K562 (cell line): ENCODE results near the gene TBRG4. TPM values are rescaled to one million over a fixed set of nuclear protein-coding genes. Genes with fewer than 3 reads are reported as not detected.

Experiments
- ATAC-seq: fragments of 200-7000 bp; cut with Tn5 transposase; 3 replicates; pipeline ENCODE4 v1.9.1; 2020; ENCODE audit warnings: moderate library complexity
- BruUV-seq: library from RNA; stranded (reverse); fragments of 400-500 nt; replicated peaks from 2 replicates; lab custom pipeline; 2021; lab: Mats Ljungman, UMichigan
- CTCF ChIA-PET: fragments of 300-600 bp; formaldehyde crosslinking; extraction: SDS; loops from one replicate; lab custom pipeline; 2021; ENCODE audit warnings: low intra/inter-chr PET ratio; lab: Yijun Ruan, JAX
- POLR2A ChIA-PET: fragments of 300-600, 350-650 bp; sonication (Branson Sonifier 250); formaldehyde crosslinking; extraction: SDS; loops from one replicate; lab custom pipeline; 2021; ENCODE audit warnings: antibody characterized with exemption, inconsistent platforms; lab: Yijun Ruan, JAX
- DNase-seq, 4 experiments: peaks; one replicate each; pipeline versions ENCODE4 v3.0.0 to v3.0.0-alpha.2; 2011 to 2018; ENCODE audit warnings: low spot score in 3 of 4, mixed read lengths in 3 of 4; ENCODE audit errors: extremely low read depth in 1 of 4
- FAIRE-seq: peaks from 2 replicates; lab custom pipeline; 2011; peaks lifted over from hg19 to GRCh38; lab: Jason Lieb, UNC
- H2AFZ ChIP-seq: 2 replicates; pipeline ENCODE4 v1.6.0; 2011; ENCODE audit warnings: low read depth, low read length, control low read depth, inconsistent platforms
- H3K27ac ChIP-seq: fragments of 200-600 bp; 3 replicates; pipeline ENCODE4 v1.8.0; 2011; ENCODE audit warnings: low read depth, mild to moderate bottlenecking, control low read depth, inconsistent platforms, low read length, moderate library complexity, mixed read lengths; ENCODE audit errors: extremely low read depth
- H3K27me3 ChIP-seq, 2 experiments: fragments of 300-600 bp in 1 of 2; 2 replicates in 1 of 2; 3 replicates in 1 of 2; pipeline versions ENCODE4 v1.6.0 to v1.8.0; 2011; ENCODE audit warnings: inconsistent platforms in 2 of 2, low read length in 2 of 2, mild to moderate bottlenecking in 1 of 2, mixed read lengths in 1 of 2, moderate library complexity in 1 of 2; ENCODE audit not compliant: control insufficient read depth in 2 of 2, insufficient read depth in 2 of 2
- H3K36me3 ChIP-seq: fragments of 300-600 bp; 3 replicates; pipeline ENCODE4 v1.8.0; 2011; ENCODE audit warnings: mild to moderate bottlenecking, low read length, inconsistent platforms; ENCODE audit not compliant: control insufficient read depth, insufficient read depth
- H3K4me1 ChIP-seq, 2 experiments: fragments of 200-600 bp in 1 of 2; replicated peaks in 1 of 2; 2 replicates in 1 of 2; 3 replicates in 1 of 2; pipeline versions ENCODE4 v1.5.1 to v1.8.0; 2011; ENCODE audit warnings: inconsistent platforms in 2 of 2, low read length in 2 of 2, mild to moderate bottlenecking in 1 of 2, mixed read lengths in 1 of 2, moderate library complexity in 1 of 2; ENCODE audit not compliant: control insufficient read depth in 2 of 2, insufficient read depth in 2 of 2
- H3K4me2 ChIP-seq: 2 replicates; pipeline ENCODE4 v1.6.1; 2011; ENCODE audit warnings: low read length, control low read depth, inconsistent platforms, mixed read lengths; ENCODE audit not compliant: insufficient read depth
- H3K4me3 ChIP-seq: fragments of 200-600 bp; sonication (generic), shearing (Covaris generic); 2 replicates; pipeline ENCODE4 v1.5.1; 2016; ENCODE audit warnings: control low read depth, inconsistent platforms
- H3K79me2 ChIP-seq: fragments of 200-600 bp; 3 replicates; pipeline ENCODE4 v1.8.0; 2011; ENCODE audit warnings: low read length, inconsistent platforms; ENCODE audit not compliant: control insufficient read depth, insufficient read depth
- H3K9ac ChIP-seq, 2 experiments: 2 replicates each; pipeline versions ENCODE4 v1.6.0 to v1.6.1; 2011; ENCODE audit warnings: low read depth in 2 of 2, low read length in 2 of 2, control low read depth in 1 of 2, inconsistent platforms in 1 of 2, mild to moderate bottlenecking in 1 of 2, mixed read lengths in 1 of 2; ENCODE audit not compliant: insufficient read depth in 1 of 2
- H3K9me1 ChIP-seq: one replicate; pipeline ENCODE4 v1.6.0; 2011; ENCODE audit warnings: inconsistent platforms, mild to moderate bottlenecking, low read length, moderate library complexity; ENCODE audit not compliant: control insufficient read depth, insufficient read depth
- H3K9me3 ChIP-seq: replicated peaks from 2 replicates; pipeline ENCODE4 v1.5.1; 2011; ENCODE audit warnings: low read depth, low read length, inconsistent platforms; ENCODE audit not compliant: control insufficient read depth, insufficient read depth
- H4K20me1 ChIP-seq: replicated peaks from 2 replicates; pipeline ENCODE4 v1.6.1; 2011; ENCODE audit warnings: low read length, inconsistent platforms, mixed read lengths; ENCODE audit not compliant: control insufficient read depth, insufficient read depth
- CBX5 ChIP-seq: IDR thresholded peaks from 2 replicates; pipeline ENCODE4 v1.6.1; 2014; ENCODE audit warnings: low read depth, borderline replicate concordance
- CREB3L1 ChIP-seq: fragments of 450-650 bp; IDR thresholded peaks from 2 replicates; pipeline ENCODE4 v1.6.1; 2014; ENCODE audit warnings: low read depth, mild to moderate bottlenecking, moderate library complexity, borderline replicate concordance
- FOXK2 ChIP-seq, 2 experiments: fragments of 450-650 bp; IDR thresholded peaks in 1 of 2; conservative IDR thresholded peaks in 1 of 2; 2 replicates each; pipeline ENCODE4 v1.6.1; 2016; ENCODE audit warnings: low read depth in 2 of 2, mild to moderate bottlenecking in 1 of 2
- HCFC1 ChIP-seq: IDR thresholded peaks from 2 replicates; pipeline ENCODE4 v1.6.1; 2012; ENCODE audit warnings: low read depth, low read length, improper control_type of control experiment
- HDAC3 ChIP-seq: fragments of 450-650 bp; IDR thresholded peaks from 2 replicates; pipeline ENCODE4 v1.6.1; 2018; ENCODE audit warnings: borderline replicate concordance, mild to moderate bottlenecking, moderate library complexity; ENCODE audit not compliant: partially characterized antibody
- KAT7 ChIP-seq: sonication (generic); formaldehyde crosslinking; IDR thresholded peaks from 2 replicates; pipeline ENCODE4 v1.8.0; 2022; ENCODE audit warnings: missing genetic modification reagents, mild to moderate bottlenecking, borderline replicate concordance
- KLF6 ChIP-seq: fragments of 250-450 bp; sonication (Bioruptor Pico); IDR thresholded peaks from 2 replicates; pipeline ENCODE4 v1.4.0; 2020; ENCODE audit warnings: mild to moderate bottlenecking, moderate library complexity, borderline replicate concordance
- NONO ChIP-seq, 2 experiments: fragments of 200-400 bp in 1 of 2; fragments of 450-650 bp in 1 of 2; formaldehyde crosslinking in 1 of 2; IDR thresholded peaks; 2 replicates each; pipeline ENCODE4 v1.6.1; 2017; ENCODE audit warnings: low read depth in 2 of 2, mild to moderate bottlenecking in 2 of 2, moderate library complexity in 2 of 2, low read length in 1 of 2
- RFX5 ChIP-seq: IDR thresholded peaks from 2 replicates; pipeline ENCODE4 v1.6.1; 2011; ENCODE audit warnings: low read depth, mild to moderate bottlenecking, improper control_type of control experiment, low read length
- TARDBP ChIP-seq: fragments of 450-650 bp; IDR thresholded peaks from 2 replicates; pipeline ENCODE4 v1.6.1; 2016
- TEAD1 ChIP-seq, 2 experiments: fragments of 450-650 bp in 1 of 2; sonication (generic) in 1 of 2; formaldehyde crosslinking; IDR thresholded peaks; 2 replicates each; pipeline versions ENCODE4 v1.4.0 to v1.8.0; 2020 to 2022; ENCODE audit warnings: mild to moderate bottlenecking in 2 of 2, missing genetic modification reagents in 1 of 2
- ZKSCAN1 ChIP-seq: fragments of 150-350 bp; IDR thresholded peaks from 2 replicates; pipeline ENCODE4 v1.6.1; 2016; ENCODE audit warnings: low read depth, low read length
- ZNF695 ChIP-seq: fragments of 450-650 bp; formaldehyde crosslinking; IDR thresholded peaks from 2 replicates; pipeline ENCODE4 v1.4.0; 2020; ENCODE audit warnings: mild to moderate bottlenecking, moderate library complexity
- ZNF75A ChIP-seq: fragments of 450-650 bp; formaldehyde crosslinking; IDR thresholded peaks from 2 replicates; pipeline ENCODE4 v1.4.0; 2020; ENCODE audit warnings: mild to moderate bottlenecking
- WGBS: fragments of 100-300 bp; shearing (Covaris generic); methylation state at CpG from one replicate; pipeline ENCODE4 v1.1.6; 2016; ENCODE audit warnings: low coverage, mixed read lengths; ENCODE audit not compliant: insufficient coverage; ENCODE audit errors: missing lambda C conversion rate; 5-methylcytosine and 5-hydroxymethylcytosine counted together
- in situ Hi-C: fragments of 300-500 bp; cut with MboI; formaldehyde crosslinking; loops from 4 replicates; pipeline ENCODE4 v1.15.0; 2018; ENCODE audit warnings: inconsistent platforms, mixed read lengths
- intact Hi-C: fragments of 100-400 bp; cut with micrococcal nuclease; formaldehyde crosslinking; loops from 2 replicates; pipeline ENCODE4 v1.14.2; 2022
- polyA plus RNA-seq, 8 experiments: library from polyadenylated mRNA; depleted of rRNA in 4 of 8; stranded (reverse) in 5 of 8; unstranded in 3 of 8; fragments of >200 nt; fragmentation: Nextera tagmentation in 2 of 8; fragmentation: Illumina TruSeq in 1 of 8; extraction: Ambion mirVana in 2 of 8; extraction: Trizol in 1 of 8; gene quantifications; 2 replicates each; pipeline versions ENCODE4 v1.2.1 to v1.2.3, GENCODE V29; 2011 to 2014; ENCODE audit warnings: inconsistent platforms in 1 of 8, missing spikeins in 1 of 8
- total RNA-seq, 7 experiments: library from RNA; depleted of rRNA in 6 of 7; stranded (reverse); fragments of >200 nt in 6 of 7; fragmentation: Illumina TruSeq in 2 of 7; extraction: Trizol in 2 of 7; gene quantifications; 2 replicates each; pipeline versions ENCODE4 v1.2.1 to v1.2.3, GENCODE V29; 2011 to 2021; ENCODE audit warnings: low replicate concordance in 1 of 7
- TF ChIP-seq, protein P1 (sequence below): fragments of 250-450 bp; sonication (Bioruptor Pico); IDR thresholded peaks from 2 replicates; pipeline ENCODE4 v1.4.0; 2020
- TF ChIP-seq, protein P2 (sequence below): fragments of 450-650 bp; formaldehyde crosslinking; IDR thresholded peaks from 2 replicates; pipeline ENCODE4 v1.4.0; 2020; ENCODE audit warnings: mild to moderate bottlenecking, moderate library complexity
- TF ChIP-seq, protein P3 (sequence below), 2 experiments: IDR thresholded peaks; 2 replicates each; pipeline ENCODE4 v1.6.1; 2011; ENCODE audit warnings: borderline replicate concordance in 1 of 2, control low read depth in 1 of 2, low read depth in 1 of 2, low read length in 1 of 2, mild to moderate bottlenecking in 1 of 2, mixed read lengths in 1 of 2, moderate library complexity in 1 of 2; ENCODE audit not compliant: insufficient read depth in 1 of 2, insufficient read length in 1 of 2, poor library complexity in 1 of 2, severe bottlenecking in 1 of 2; ENCODE audit errors: extremely low read depth in 1 of 2

Gene TBRG4
- total and polyA plus RNA-seq, 9 of the 15 experiments (the other 6 are each of a cell fraction or from before 2014, with no cell fraction given): 11.2 to 322 (median 216) TPM

- no peak overlapping the region for H3K4me3 ChIP-seq
- FAIRE-seq (no peak), ATAC-seq (no peak), DNase-seq (no peak)
- H3K36me3 ChIP-seq: no peaks in the 10 kb centered on the region
- no peak overlapping the region for H2AFZ ChIP-seq
- H3K27me3 ChIP-seq: no peaks in the 10 kb centered on the region; a peak in 1 of 5 replicates
- intact Hi-C loops: no loop called here
- in situ Hi-C loops: no loop called here
- 18% methylated on average over 24 of the region's 24 CpGs for WGBS
- no peak overlapping the region for H3K27ac ChIP-seq
- H3K79me2 ChIP-seq: no peaks in the 10 kb centered on the region
- BruUV-seq: no TSS peak
- CTCF ChIA-PET: no interaction called here
- POLR2A ChIA-PET: interaction anchor here (1.4 kb wide), 1 partner anchor 20 kb away, joined by 3 read pairs; no protein-coding TSS in a partner anchor
- no peaks in the 10 kb centered on the region for H3K9me3 ChIP-seq
- H3K4me2 ChIP-seq: no peak overlapping the region
- peaks cover 0 to 61% of the 10 kb centered on the region in 2 experiments; a peak in 2 of 5 replicates for H3K4me1 ChIP-seq
- no peaks in the 10 kb centered on the region for H3K9me1 ChIP-seq
- H3K9ac ChIP-seq: peak overlapping the region in 1 of 2 experiments; percentile 35; a peak in 1 of 4 replicates
- H4K20me1 ChIP-seq: peaks cover 4% of the 10 kb centered on the region
- no peak for TF ChIP-seq ZNF695
- TF ChIP-seq CBX5: no peak
- no peak for TF ChIP-seq KAT7 (CRISPR knock-in tag)
- no peak for TF ChIP-seq KLF6 (CRISPR knock-in tag)
- TF ChIP-seq HDAC3: no peak
- no peak for TF ChIP-seq ZNF75A (CRISPR knock-in tag)
- no peak for TF ChIP-seq TEAD1 (CRISPR knock-in tag; IDR thresholded peaks at IDR 0.05)
- no peak for TF ChIP-seq RFX5
- TF ChIP-seq, protein P1, sequence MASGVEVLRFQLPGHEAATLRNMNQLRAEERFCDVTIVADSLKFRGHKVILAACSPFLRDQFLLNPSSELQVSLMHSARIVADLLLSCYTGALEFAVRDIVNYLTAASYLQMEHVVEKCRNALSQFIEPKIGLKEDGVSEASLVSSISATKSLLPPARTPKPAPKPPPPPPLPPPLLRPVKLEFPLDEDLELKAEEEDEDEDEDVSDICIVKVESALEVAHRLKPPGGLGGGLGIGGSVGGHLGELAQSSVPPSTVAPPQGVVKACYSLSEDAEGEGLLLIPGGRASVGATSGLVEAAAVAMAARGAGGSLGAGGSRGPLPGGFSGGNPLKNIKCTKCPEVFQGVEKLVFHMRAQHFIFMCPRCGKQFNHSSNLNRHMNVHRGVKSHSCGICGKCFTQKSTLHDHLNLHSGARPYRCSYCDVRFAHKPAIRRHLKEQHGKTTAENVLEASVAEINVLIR (CRISPR knock-in tag): no peak
- no peak for TF ChIP-seq NONO (IDR thresholded peaks at IDR 0.05; ENCODE audit: low read depth in 2 of 2, low read length in 1 of 2)
- TF ChIP-seq TARDBP: no peak
- TF ChIP-seq, protein P2, sequence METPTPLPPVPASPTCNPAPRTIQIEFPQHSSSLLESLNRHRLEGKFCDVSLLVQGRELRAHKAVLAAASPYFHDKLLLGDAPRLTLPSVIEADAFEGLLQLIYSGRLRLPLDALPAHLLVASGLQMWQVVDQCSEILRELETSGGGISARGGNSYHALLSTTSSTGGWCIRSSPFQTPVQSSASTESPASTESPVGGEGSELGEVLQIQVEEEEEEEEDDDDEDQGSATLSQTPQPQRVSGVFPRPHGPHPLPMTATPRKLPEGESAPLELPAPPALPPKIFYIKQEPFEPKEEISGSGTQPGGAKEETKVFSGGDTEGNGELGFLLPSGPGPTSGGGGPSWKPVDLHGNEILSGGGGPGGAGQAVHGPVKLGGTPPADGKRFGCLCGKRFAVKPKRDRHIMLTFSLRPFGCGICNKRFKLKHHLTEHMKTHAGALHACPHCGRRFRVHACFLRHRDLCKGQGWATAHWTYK: no peak
- no peak for TF ChIP-seq CREB3L1
- no peak for TF ChIP-seq FOXK2 (conservative IDR thresholded peaks at IDR 0.05 in 1 of 2, IDR thresholded peaks at IDR 0.05 in 1 of 2; ENCODE audit: low read depth in 2 of 2)
- TF ChIP-seq, protein P3, sequence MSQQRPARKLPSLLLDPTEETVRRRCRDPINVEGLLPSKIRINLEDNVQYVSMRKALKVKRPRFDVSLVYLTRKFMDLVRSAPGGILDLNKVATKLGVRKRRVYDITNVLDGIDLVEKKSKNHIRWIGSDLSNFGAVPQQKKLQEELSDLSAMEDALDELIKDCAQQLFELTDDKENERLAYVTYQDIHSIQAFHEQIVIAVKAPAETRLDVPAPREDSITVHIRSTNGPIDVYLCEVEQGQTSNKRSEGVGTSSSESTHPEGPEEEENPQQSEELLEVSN (IDR thresholded peaks at IDR 0.05; ENCODE audit: borderline replicate concordance in 1 of 2, extremely low read depth in 1 of 2, insufficient read depth in 1 of 2, insufficient read length in 1 of 2, low read depth in 1 of 2, low read length in 1 of 2, poor library complexity in 1 of 2, severe bottlenecking in 1 of 2): no peak
- TF ChIP-seq HCFC1: no peak
- TF ChIP-seq ZKSCAN1: no peak
Measured at GRCh38 chr7:45084901-45085618, 26.4 kb downstream of the TBRG4 start.
